Esophagus mucosa (tissue), 1 donor: ENCODE measurements around the gene PTPRR. TPM values are rescaled to one million over a fixed set of nuclear protein-coding genes. Genes with fewer than 3 reads are reported as not detected.
A peak's percentile ranks its signal among the peaks of the same experiment; 100 is the strongest.

Experiments used
- ATAC-seq: fragments of 200-7000 bp; cut with Tn5 transposase; one replicate; pipeline ENCODE4 v1.9.1; 2020
- total RNA-seq: library from RNA; stranded (reverse); gene quantifications from one replicate; pipeline ENCODE4 v1.2.4, GENCODE V29; 2023
- donor health status: DM: yes; HTN: yes; CAD: no.

Gene PTPRR
- total RNA-seq, 1 donor from 2014 or later: not detected

- no peak for ATAC-seq
Observed at GRCh38 chr12:70686907-70687306, 233.6 kb downstream of the PTPRR start.

DNA sequence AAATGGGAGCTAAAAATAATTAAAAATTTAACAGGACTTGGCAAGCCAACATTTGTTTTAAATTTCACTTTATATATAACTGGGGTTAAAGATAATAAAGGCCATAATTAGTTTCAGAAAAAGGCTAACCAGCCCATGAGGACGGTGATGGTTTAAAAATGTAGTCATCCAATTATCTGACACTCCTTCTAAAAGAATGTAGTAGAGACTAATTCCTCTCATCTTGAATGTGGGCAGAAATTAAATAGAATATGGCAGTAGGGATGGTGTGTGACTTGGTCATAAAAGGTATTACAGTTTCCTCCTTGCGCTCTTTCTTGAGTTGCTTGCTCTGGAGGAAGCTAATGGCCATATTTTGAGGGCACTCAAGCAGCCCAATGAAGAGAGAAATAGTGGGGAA is 234.2 kb downstream of the PTPRR start:
- no peak for ATAC-seq

DNA sequence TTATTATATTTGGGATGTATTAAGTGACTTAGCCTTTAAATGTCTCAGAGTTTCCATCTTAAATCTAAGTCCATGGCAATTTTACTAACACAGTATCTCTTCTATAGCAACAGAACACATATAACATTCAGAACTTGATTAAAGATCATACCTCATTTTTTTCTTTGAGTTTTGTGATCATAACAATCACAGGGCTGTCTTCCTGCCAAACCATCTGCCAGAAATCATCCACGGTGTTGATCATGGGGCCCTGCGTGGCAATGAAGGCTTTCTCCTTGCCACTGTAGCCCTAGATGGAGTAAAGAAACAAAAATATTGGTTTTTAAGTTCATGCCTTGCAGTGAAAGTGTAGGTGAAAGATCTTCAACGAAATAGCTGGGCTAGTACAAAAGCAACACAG is 236.6 kb downstream of the PTPRR start:
- ATAC-seq: no peak

DNA sequence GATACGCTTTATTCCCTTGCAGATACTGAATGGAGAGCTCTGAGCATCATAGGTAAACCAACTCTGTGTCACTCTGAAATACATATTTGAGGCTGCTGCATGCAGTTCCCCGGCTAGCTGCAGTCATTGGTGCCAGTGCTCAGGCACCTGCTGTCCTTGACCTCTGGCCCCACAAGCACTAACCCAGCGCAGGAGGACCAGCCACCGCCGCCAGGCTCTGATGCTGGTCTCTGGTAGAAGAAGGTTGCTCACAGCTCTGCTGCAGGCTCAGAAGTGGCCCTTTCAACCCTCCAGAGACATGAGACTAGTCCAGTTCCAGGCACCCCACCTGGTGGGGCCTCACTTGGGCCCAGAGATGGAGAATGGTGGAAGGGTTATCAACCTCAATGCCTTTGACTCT is 248.8 kb downstream of the PTPRR start:
- ATAC-seq: no peak

DNA sequence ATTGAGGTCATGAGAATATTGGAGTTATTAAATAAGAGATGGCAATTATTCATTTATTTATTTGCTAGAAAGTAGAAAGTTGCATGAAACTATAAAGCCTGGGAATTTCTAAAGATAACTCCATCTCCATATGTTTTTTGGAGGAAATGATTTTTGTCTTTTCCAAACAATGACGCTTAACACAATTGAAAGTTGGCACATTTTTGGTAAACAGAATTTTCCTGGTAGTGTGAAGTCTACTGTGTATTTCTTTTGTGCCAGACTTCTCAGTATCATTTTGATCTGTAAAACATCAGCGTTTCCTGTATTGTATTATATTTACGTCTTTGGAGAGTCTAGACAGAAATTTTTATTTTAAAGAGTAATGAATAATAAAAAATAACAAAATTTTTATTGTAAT is 249.6 kb downstream of the PTPRR start:
- ATAC-seq: no peak

- no peak for ATAC-seq
Observed at GRCh38 chr12:70667253-70667652, 253.3 kb downstream of the PTPRR start.

GRCh38 chr12:70666364-70666763 is 254.2 kb downstream of the PTPRR start:
- no peak for ATAC-seq

DNA sequence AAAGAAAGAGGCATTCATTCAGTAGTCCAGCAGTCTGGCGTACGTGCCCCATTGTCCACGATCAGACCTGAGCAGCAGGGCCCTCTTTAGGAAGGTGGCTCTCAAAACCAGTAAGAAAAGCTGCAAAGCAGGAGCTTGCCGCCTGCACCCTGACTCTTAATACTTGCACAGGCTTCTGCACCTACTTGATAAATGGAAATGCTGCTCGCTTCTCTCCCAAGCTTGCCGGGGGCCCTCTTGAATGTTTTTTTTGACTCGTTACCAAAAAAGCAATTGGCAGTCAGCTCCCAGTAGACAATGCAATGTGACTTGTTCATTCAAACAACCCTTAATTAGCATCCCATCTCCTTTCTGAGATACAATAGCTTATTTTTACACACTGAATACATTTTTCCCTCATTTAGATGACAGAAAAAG is 256.1 kb downstream of the PTPRR start:
- ATAC-seq: no peak

DNA sequence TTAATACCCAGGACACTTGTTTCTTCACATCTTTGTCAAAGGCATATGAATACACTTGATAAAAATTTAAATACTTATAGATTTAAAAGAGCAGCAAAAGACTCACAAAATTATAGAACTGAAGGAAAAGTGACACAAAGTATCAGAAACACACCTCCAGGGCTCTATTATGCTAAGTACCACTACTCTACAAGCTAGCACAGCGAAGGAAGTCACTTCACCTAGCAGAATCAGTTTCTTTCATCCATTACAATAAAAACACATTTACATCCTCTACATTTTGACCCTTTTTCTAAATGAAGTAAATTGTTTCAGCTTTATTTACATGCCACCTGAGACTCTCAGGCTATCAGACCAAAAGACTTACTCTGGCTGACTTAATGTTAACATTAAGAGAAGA is 256.7 kb downstream of the PTPRR start:
- ATAC-seq: no peak

- no peak for ATAC-seq
Observed at GRCh38 chr12:70661466-70662161, 258.9 kb downstream of the PTPRR start.

GRCh38 chr12:70660620-70661219 is 259.8 kb downstream of the PTPRR start:
- peak; percentile 53 for ATAC-seq

GRCh38 chr12:70660002-70660604 is 260.4 kb downstream of the PTPRR start:
- no peak for ATAC-seq

GRCh38 chr12:70659077-70659606 is 261.4 kb downstream of the PTPRR start:
- no peak for ATAC-seq

DNA sequence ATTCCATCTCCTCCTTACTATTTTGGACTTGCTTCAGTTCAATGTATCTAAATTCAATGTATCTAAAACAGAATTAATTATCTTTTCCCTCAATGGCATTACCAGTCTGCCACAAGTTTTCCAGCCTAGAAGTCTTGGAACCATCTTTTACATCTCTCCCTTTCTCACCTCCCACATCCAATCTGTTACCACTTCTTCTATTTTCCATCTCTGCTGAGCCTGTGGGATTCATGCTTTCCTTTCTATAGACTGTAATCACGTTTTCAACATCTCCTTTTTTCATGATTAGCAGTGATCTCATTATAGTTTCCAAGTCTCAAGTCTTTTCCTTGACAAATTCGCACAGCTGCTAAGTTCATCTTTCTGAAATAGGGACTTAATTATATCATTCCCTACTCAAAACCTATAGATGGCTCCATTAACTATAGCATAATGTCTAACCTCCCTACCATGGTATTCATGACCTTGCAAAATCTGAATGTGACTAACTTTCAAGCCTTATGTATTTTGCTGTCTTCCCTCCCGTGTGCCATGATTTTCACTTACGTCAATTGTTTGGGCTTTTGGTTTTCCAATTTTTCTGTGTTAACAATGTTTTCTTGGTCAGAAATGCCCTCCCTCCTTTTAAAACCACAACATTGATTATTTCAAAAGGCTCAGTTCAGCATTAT is 262.8 kb downstream of the PTPRR start:
- no peak for ATAC-seq

- ATAC-seq: no peak
Observed at GRCh38 chr12:70652451-70652850, 268.1 kb downstream of the PTPRR start.

DNA sequence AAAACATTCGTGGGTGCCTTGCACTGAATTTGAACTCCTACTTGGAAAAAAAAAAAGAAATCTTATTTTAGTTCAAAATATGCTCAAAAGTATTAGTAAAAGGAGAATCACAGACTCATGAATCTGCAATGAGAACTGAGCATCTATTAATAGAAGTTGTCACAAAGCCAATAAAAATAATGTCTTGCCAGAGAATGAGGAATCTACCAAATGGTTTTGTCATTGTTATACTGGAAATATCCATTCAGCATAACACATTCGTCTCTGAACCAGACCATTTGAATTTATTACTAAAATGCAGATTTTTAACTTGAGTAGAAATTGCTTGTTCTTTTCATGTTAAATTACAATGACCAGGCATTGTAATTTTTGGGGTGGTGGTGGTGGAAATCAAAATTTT is 271.7 kb downstream of the PTPRR start:
- ATAC-seq: no peak

- no peak for ATAC-seq
Observed at GRCh38 chr12:70648191-70648590, 272.3 kb downstream of the PTPRR start.

- no peak for ATAC-seq
Observed at GRCh38 chr12:70646850-70647249, 273.7 kb downstream of the PTPRR start.

DNA sequence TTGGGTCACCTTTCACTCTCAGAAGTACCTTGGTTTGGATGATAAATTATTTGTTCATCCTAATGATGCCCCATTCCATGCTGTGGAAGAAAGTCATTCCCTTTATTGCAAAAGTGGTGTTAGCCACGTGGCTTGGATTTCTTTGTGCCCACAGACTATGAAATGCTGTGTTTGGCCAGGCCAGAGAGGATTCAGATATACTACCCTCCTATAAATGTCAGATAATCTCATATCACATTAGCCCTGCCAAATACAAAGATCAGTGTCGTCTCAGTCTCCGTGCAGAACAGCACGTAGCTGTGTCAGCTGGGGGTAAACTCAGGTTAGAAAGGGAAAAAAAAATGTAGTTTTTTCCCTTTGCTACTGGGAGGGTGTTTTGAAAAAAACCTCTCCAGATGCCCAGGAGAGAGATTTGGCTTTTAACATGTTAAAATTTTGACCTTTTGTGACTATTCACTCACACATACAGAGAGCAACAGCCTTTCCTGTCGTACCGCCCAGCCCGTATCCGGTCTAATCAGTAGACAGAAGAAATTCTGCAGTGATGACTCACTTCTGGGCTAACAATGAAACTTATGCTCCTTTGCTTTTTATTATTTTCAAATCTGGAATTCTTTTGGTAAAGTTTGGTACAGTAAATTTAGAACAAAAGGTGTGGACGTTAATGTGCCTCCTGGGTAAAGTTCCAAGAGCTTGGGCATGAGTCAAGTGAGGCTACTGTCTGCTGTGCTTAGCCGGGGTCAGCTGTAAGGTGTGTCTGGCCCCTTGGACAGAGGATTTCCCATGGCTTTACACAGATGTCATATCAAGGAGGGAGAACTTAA is 274.8 kb downstream of the PTPRR start:
- peak; percentile 93 for ATAC-seq

DNA sequence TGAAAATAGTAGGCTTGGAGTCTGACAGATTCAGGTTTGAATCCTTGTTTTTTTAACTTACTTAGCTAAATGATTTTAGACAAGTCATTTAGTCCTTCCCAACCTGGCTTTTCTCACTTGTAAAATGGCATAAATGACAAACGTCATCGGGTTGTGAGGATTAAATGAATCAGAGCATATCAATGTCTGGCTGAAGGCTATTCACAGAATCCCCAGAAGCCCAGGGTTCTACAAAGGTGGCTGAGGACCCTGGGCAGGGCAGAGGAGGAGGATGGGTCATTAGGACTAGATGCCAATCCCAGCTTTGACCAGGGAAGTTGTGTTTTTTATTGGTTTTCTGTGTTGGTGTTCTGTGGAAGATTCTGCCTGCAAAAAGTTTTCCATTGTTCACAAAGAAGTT is 275.7 kb downstream of the PTPRR start:
- no peak for ATAC-seq

DNA sequence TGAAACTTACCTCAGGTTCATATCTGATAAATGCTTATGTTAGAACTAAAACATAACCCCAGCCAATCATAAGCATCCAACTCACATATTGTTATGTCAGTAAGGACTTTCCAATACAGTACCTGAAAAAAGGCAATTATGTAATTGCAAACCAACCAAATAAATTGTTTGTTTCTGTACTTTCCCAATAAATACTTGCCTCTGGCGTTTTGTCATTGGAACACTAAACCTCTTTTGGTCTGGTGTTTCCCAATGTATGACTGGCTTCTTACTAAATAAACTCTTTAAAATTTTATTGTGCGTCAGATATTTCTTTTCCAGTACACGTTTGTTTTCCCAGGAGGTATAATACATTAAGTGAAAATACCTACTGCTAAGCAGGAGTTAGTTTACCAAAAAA is 276.6 kb downstream of the PTPRR start:
- no peak for ATAC-seq

- no peak for ATAC-seq
Observed at GRCh38 chr12:70641691-70642090, 278.8 kb downstream of the PTPRR start.

GRCh38 chr12:70640901-70641300 is 279.6 kb downstream of the PTPRR start:
- ATAC-seq: no peak
